Activated T-cell treated with anti-CD3 and anti-CD28 coated beads for 24 hours (primary cell): ENCODE data around the gene RNF10.
"Not testable (repeated sequence)": the region's sequence is repeated elsewhere in the genome, so short reads cannot be mapped to it uniquely, and the experiment has no call there.

Experiments used
- DNase-seq: peaks from one replicate; pipeline ENCODE4 v3.0.0-alpha.2; 2020; ENCODE audit warnings: low read depth

Gene RNF10

DNA sequence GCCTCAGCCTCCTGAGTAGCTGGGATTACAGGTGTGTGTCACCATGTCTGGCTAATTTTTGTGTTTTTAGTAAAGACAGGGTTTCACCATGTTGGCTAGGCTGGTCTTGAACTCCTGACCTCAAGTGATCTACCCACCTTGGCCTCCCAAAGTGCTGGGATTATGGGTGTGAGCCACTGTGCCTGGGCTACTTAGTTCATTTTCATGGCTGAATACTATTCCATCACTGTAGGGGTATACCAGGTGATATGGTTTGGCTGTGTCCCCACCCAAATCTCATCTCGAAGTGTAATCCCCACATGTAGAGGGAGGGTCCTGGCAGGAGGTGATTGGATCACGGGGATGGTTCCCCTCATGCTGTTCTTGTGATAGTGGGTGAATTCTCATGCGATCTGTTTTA, 83.0 kb downstream of the RNF10 start:
- not testable (repeated sequence) for DNase-seq

DNA sequence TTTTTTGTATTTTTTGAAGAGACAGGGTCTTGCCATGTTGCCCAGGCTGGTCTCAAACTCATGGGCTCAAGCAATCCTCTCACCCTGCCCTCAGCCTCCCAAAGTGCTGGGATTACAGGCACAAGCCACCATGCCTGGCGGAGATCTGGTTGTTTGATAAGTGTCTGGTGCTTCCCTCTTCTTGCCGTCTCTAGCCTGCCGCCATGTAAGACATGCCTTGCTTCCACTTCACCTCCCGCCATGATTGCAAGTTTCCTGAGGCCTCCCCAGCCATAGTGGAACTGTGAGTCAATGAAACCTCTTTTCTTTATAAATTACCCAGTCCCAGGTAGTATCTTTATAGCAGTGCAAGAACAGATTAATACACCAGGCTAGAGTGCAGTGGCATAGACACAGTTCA, 83.6 kb downstream of the RNF10 start:
- DNase-seq: not testable (repeated sequence)

DNA sequence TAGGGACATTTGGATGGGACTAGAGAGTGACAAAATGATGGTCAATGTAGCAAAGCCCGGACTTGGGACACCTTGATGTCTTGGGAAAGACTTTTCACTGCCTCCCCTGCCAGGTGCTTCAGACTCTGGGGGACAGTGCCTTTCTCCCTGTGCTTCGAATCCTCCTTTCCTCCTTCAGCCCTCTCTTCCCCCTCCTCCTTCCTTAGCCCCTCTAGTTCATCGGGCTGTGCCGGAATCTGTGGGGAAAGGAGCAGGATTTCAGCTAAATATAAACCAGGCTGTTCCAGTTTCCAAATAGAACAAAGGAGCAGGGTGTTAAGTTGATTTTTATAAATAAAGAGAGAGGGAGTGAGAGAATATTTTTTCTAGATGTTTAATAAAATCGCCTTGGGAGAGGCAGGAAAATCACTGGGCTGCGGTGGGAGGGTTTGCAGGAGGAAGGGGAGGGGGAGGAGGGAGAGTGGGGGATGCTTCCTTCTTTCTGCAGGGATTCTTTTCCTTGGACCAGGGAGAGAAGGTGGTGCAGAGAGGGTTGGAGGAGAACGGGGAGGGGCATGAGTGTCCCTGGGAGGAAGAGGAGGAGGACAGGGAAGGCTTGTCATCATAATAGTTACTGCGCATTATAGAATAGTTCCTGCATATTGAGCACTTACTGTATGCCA, 84.9 kb downstream of the RNF10 start:
- no peak for DNase-seq

DNA sequence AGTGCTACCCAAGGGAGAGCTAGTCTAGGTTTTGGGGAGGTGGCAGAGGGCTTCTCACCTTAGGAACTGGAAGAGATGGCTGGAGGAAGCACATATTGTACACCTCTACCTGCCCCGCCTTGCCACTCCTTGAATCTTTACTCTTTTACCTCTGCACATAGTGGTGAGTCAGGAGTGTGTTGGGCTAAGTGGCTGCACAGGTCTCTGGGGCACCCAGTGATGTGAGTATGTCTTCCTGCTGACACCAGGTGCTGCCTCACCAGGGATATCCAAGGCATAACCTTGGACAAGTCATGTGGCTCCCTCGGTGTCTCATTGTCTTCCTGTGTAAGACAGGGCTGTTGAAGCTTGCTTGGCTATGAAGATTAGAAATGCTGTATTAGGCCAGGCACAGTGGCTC, 86.5 kb downstream of the RNF10 start:
- no peak for DNase-seq

DNA sequence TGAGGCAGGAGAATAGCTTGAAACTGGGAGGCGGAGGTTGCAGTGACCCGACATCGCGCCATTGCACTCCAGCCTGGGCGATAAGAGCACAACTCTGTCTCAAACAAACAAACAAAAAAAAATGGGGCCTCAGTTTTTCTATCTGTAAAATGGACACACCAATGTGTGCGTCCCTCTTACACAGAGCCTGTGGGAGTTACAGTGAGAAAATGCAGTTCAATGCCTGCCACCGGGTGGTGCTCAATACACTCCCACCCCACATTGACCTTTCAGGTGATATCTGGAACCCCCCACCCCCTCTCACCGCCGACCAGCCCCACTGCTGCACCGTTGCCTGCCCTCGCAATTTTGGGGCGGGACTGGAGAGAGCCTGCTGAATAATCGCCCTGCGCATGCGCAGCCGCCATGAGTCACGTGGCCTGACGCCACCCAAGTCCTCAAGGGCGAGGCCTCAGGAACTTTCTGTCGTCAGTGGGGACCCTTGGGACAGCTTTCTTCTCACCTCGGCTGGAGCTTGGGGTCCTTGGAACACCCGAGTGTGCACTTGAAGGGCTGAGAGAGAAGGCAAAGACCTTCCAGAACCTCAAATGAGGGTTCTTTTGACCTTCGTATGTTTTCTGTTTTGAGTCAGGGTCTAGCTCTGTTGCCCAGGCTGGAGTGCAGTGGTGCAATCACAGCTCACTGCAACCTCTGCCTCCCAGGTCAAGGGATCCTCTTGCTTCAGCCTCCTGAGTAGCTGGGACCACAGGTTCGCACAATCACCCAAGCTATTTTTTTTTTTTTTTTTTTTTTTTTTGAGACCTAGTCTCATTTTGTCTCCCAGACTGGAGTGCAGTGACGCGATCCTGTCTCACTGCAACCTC, 91.6 kb downstream of the RNF10 start:
- no peak for DNase-seq
